Measurements from ENCODE around the gene MSH5. TPM values are rescaled to one million over a fixed set of nuclear protein-coding genes. Genes with fewer than 3 reads are reported as not detected.

The MSH5 gene
- polyA plus RNA-seq, 1 donor from 2014 or later: 7.8 TPM

GRCh38 chr6:31737991-31738979, 1.5 kb upstream of the MSH5 start:
- no peaks in the 10 kb centered on the region for H3K36me3 ChIP-seq (ENCODE audit: insufficient read depth, low read length)
- no peaks in the 10 kb centered on the region for H3K27me3 ChIP-seq (ENCODE audit: insufficient read depth, low read depth, low read length)
- no peak overlapping the region for H3K9ac ChIP-seq (ENCODE audit: low read length)
- H3K27ac ChIP-seq (ENCODE audit: low read length): no peak overlapping the region
- H3K79me2 ChIP-seq (replicated peaks; ENCODE audit: insufficient read depth, low read length): no peaks in the 10 kb centered on the region
- no peak for TF ChIP-seq RAD21 (conservative IDR thresholded peaks at IDR 0.05)
- TF ChIP-seq CTCF (IDR thresholded peaks at IDR 0.05; ENCODE audit: poor library complexity, severe bottlenecking): peak; percentile 24
- H4K20me1 ChIP-seq (ENCODE audit: insufficient read depth): no peaks in the 10 kb centered on the region
- H3K9me3 ChIP-seq (ENCODE audit: low read length): no peaks in the 10 kb centered on the region
- H2AFZ ChIP-seq (ENCODE audit: low read depth, low read length): no peak overlapping the region
- no peak overlapping the region for H3K4me2 ChIP-seq (ENCODE audit: low read length)
- no peak overlapping the region for H3K4me3 ChIP-seq (ENCODE audit: low read length)
- no peaks in the 10 kb centered on the region for H3K9me2 ChIP-seq (ENCODE audit: insufficient read depth, low read length)
- no peaks in the 10 kb centered on the region for H3F3A ChIP-seq (ENCODE audit: insufficient read depth, low read length, poor library complexity, severe bottlenecking)

GRCh38 chr6:31740397-31741223, 805 bp downstream of the MSH5 start:
- Histone ChIP-seq H3K27me3 (ENCODE audit: insufficient read depth, low read depth, low read length) (no peaks in the 10 kb centered on the region), H3K79me2 (replicated peaks; ENCODE audit: insufficient read depth, low read length) (no peaks in the 10 kb centered on the region), H2AFZ (ENCODE audit: low read depth, low read length) (peak overlapping the region; percentile 42), H3K36me3 (ENCODE audit: insufficient read depth, low read length) (no peaks in the 10 kb centered on the region), H3K9me3 (ENCODE audit: low read length) (no peaks in the 10 kb centered on the region), H3K9me2 (ENCODE audit: insufficient read depth, low read length) (no peaks in the 10 kb centered on the region), H3K27ac (ENCODE audit: low read length) (no peak overlapping the region), H3K9ac (ENCODE audit: low read length) (peak overlapping the region; percentile 25), H4K20me1 (ENCODE audit: insufficient read depth) (no peaks in the 10 kb centered on the region), H3F3A (ENCODE audit: insufficient read depth, low read length, poor library complexity, severe bottlenecking) (no peaks in the 10 kb centered on the region), H3K4me2 (ENCODE audit: low read length) (no peak overlapping the region), H3K4me3 (ENCODE audit: low read length) (peak overlapping the region; percentile 66)
- no peak for TF ChIP-seq EP300 (conservative IDR thresholded peaks at IDR 0.05; ENCODE audit: poor library complexity, severe bottlenecking)

- TF ChIP-seq SMC3 (conservative IDR thresholded peaks at IDR 0.05; ENCODE audit: poor library complexity) (no peak), POLR2AphosphoS5 (IDR thresholded peaks at IDR 0.05) (no peak), EP300 (conservative IDR thresholded peaks at IDR 0.05; ENCODE audit: poor library complexity, severe bottlenecking) (no peak), MXI1 (conservative IDR thresholded peaks at IDR 0.05; ENCODE audit: poor library complexity, severe bottlenecking) (no peak), REST (IDR thresholded peaks at IDR 0.05; ENCODE audit: borderline replicate concordance) (no peak)
- no peak overlapping the region for H3K9ac ChIP-seq (ENCODE audit: low read length)
Measured at GRCh38 chr6:31741815-31742214, 2.0 kb downstream of the MSH5 start.

More at GRCh38 chr6:31741815-31742214, 2.0 kb downstream of the MSH5 start:
- Histone ChIP-seq H3K4me2 (ENCODE audit: low read length) (no peak overlapping the region), H3K27ac (ENCODE audit: low read length) (no peak overlapping the region), H2AFZ (ENCODE audit: low read depth, low read length) (no peak overlapping the region), H3K27me3 (ENCODE audit: insufficient read depth, low read depth, low read length) (no peaks in the 10 kb centered on the region), H3K4me3 (ENCODE audit: low read length) (no peak overlapping the region), H3K9me2 (ENCODE audit: insufficient read depth, low read length) (no peaks in the 10 kb centered on the region), H3F3A (ENCODE audit: insufficient read depth, low read length, poor library complexity, severe bottlenecking) (no peaks in the 10 kb centered on the region), H4K20me1 (ENCODE audit: insufficient read depth) (no peaks in the 10 kb centered on the region), H3K9me3 (ENCODE audit: low read length) (no peaks in the 10 kb centered on the region), H3K36me3 (ENCODE audit: insufficient read depth, low read length) (no peaks in the 10 kb centered on the region), H3K79me2 (replicated peaks; ENCODE audit: insufficient read depth, low read length) (no peaks in the 10 kb centered on the region)

Data from neural cell (in vitro differentiated cells).